ENCODE data around the gene SMIM45.

- TF ChIP-seq RAD21 (conservative IDR thresholded peaks at IDR 0.05) (no peak), EZH2 (IDR thresholded peaks at IDR 0.05; ENCODE audit: borderline replicate concordance, insufficient read depth, low read length, poor library complexity, severe bottlenecking) (no peak), CTCF (IDR thresholded peaks at IDR 0.05; ENCODE audit: poor library complexity, severe bottlenecking) (no peak)
Measured at GRCh38 chr22:41968601-41969000, 16.7 kb downstream of the SMIM45 start.

Measured in neural cell (in vitro differentiated cells).